ENCODE results near the gene NPAS3. TPM values are rescaled to one million over a fixed set of nuclear protein-coding genes. Genes with fewer than 3 reads are reported as not detected.

NPAS3 gene
- total RNA-seq, 1 experiment from 2014 or later = not detected

GRCh38 chr14:32913725-32914124, 25.0 kb upstream of the NPAS3 start:
- no peak overlapping the region for H3K27ac ChIP-seq (ENCODE audit: low read depth, low read length)
- intact Hi-C loops (cut with micrococcal nuclease) = no loop called here
- no peak overlapping the region for H3K4me3 ChIP-seq (replicated peaks in 1 of 2; ENCODE audit: low read depth in 1 of 2, low read length in 2 of 2)
- H2AFZ ChIP-seq (ENCODE audit: low read depth, low read length, poor library complexity, severe bottlenecking) = no peak overlapping the region
- no peaks in the 10 kb centered on the region for H3K79me2 ChIP-seq (ENCODE audit: insufficient read depth, low read length)
- no peaks in the 10 kb centered on the region for H3K36me3 ChIP-seq (ENCODE audit: control insufficient read depth in 1 of 2, insufficient read depth in 2 of 2, low read length in 2 of 2)
- no peak overlapping the region for H3K4me2 ChIP-seq (ENCODE audit: low read length)
- no peak for DNase-seq (ENCODE audit: low read depth, low spot score)
- ATAC-seq = no peak
- TF ChIP-seq JUND (IDR thresholded peaks at IDR 0.05) = no peak
- H3K4me1 ChIP-seq (ENCODE audit: control insufficient read depth in 1 of 2, insufficient read depth in 2 of 2, low read length in 2 of 2) = no peaks in the 10 kb centered on the region
- no peak overlapping the region for H3K9ac ChIP-seq (ENCODE audit: low read length)
- ChIA-PET RAD21 (ENCODE audit: low non-redundant PET in 1 of 2, low total read pairs in 2 of 2, uncharacterized antibody in 2 of 2, unreplicated experiment in 2 of 2) (no interaction called here), CTCF (no interaction called here), POLR2A (no interaction called here)
- no peaks in the 10 kb centered on the region for H3K27me3 ChIP-seq (ENCODE audit: insufficient read depth, low read length)
- H3K9me2 ChIP-seq (ENCODE audit: insufficient read depth) = no peaks in the 10 kb centered on the region
- H3K9me3 ChIP-seq (ENCODE audit: control insufficient read depth in 1 of 2, insufficient read depth in 1 of 2, low read depth in 1 of 2, low read length in 2 of 2) = no peaks in the 10 kb centered on the region
- no TSS peak for BruUV-seq (replicated peaks)
- no peaks in the 10 kb centered on the region for H4K20me1 ChIP-seq (ENCODE audit: insufficient read depth)

- Histone ChIP-seq H3K4me3 (replicated peaks in 1 of 2; ENCODE audit: low read depth in 1 of 2, low read length in 2 of 2) (no peak overlapping the region), H3K79me2 (ENCODE audit: insufficient read depth, low read length) (no peaks in the 10 kb centered on the region), H3K4me1 (ENCODE audit: control insufficient read depth in 1 of 2, insufficient read depth in 2 of 2, low read length in 2 of 2) (no peaks in the 10 kb centered on the region), H2AFZ (ENCODE audit: low read depth, low read length, poor library complexity, severe bottlenecking) (no peak overlapping the region), H4K20me1 (ENCODE audit: insufficient read depth) (no peaks in the 10 kb centered on the region), H3K27ac (ENCODE audit: low read depth, low read length) (no peak overlapping the region), H3K36me3 (ENCODE audit: control insufficient read depth in 1 of 2, insufficient read depth in 2 of 2, low read length in 2 of 2) (no peaks in the 10 kb centered on the region), H3K4me2 (ENCODE audit: low read length) (no peak overlapping the region), H3K27me3 (ENCODE audit: insufficient read depth, low read length) (0 out of 2 replicates have a peak, but pooled peaks cover 2% of the 10 kb centered on the region), H3K9ac (ENCODE audit: low read length) (no peak overlapping the region), H3K9me2 (ENCODE audit: insufficient read depth) (no peaks in the 10 kb centered on the region), H3K9me3 (ENCODE audit: control insufficient read depth in 1 of 2, insufficient read depth in 1 of 2, low read depth in 1 of 2, low read length in 2 of 2) (no peaks in the 10 kb centered on the region)
- ChIA-PET RAD21 (ENCODE audit: low non-redundant PET in 1 of 2, low total read pairs in 2 of 2, uncharacterized antibody in 2 of 2, unreplicated experiment in 2 of 2) (no interaction called here), POLR2A (no interaction called here), CTCF (no interaction called here)
- DNase-seq (ENCODE audit: low read depth, low spot score) (no peak), ATAC-seq (no peak)
- no TSS peak for BruUV-seq (replicated peaks)
- TF ChIP-seq ZBTB33 (IDR thresholded peaks at IDR 0.05; ENCODE audit: extremely low read depth, insufficient replicate concordance, low read length) (no peak), CBX3 (IDR thresholded peaks at IDR 0.05; ENCODE audit: low read depth) (no peak), EZH2 (IDR thresholded peaks at IDR 0.05) (no peak), ZFX (IDR thresholded peaks at IDR 0.05) (no peak), POLR2AphosphoS5 (IDR thresholded peaks at IDR 0.05; ENCODE audit: low read depth, low read length) (no peak), ELF1 (IDR thresholded peaks at IDR 0.05; ENCODE audit: borderline replicate concordance, low read depth) (no peak), SP1 (IDR thresholded peaks at IDR 0.05; ENCODE audit: low read depth) (no peak), MAX (IDR thresholded peaks at IDR 0.05) (no peak), CEBPB (IDR thresholded peaks at IDR 0.05; ENCODE audit: low read depth) (no peak), TCF7L2 (IDR thresholded peaks at IDR 0.05; ENCODE audit: borderline replicate concordance, extremely low read depth, insufficient read depth, insufficient read length) (no peak), CTCF (IDR thresholded peaks at IDR 0.05 in 2 of 3, conservative IDR thresholded peaks at IDR 0.05 in 1 of 3; ENCODE audit: borderline replicate concordance in 1 of 3, insufficient read depth in 1 of 3, low read depth in 2 of 3, low read length in 2 of 3) (no peak), SRF (IDR thresholded peaks at IDR 0.05; ENCODE audit: low read depth) (no peak), EZH2phosphoT487 (IDR thresholded peaks at IDR 0.05; ENCODE audit: borderline replicate concordance) (no peak)
- intact Hi-C loops (cut with micrococcal nuclease) = no loop called here
These were observed 24.3 kb upstream of the NPAS3 start for GRCh38 chr14:32914391-32914790.
